ENCODE measurements around the gene REV3L.

GRCh38 chr6:111439171-111439570, 43.8 kb downstream of the REV3L start:
- TF ChIP-seq POLR2A (IDR thresholded peaks at IDR 0.05; ENCODE audit: low read depth) (no peak), CTCF (IDR thresholded peaks at IDR 0.05) (no peak)

Measured in esophagus muscularis mucosa (tissue), 3 donors.